Measurements from ENCODE around the gene CNOT4.
"Not testable (repeated sequence)": the region's sequence is repeated elsewhere in the genome, so short reads cannot be mapped to it uniquely, and the experiment has no call there.

Gene CNOT4

GRCh38 chr7:135486261-135486920, 23.5 kb downstream of the CNOT4 start:
- Histone ChIP-seq H3K27ac (ENCODE audit: low read depth, low read length) (no peak overlapping the region), H3K27me3 (ENCODE audit: control insufficient read depth, insufficient read depth, low read length) (no peaks in the 10 kb centered on the region), H3K4me3 (ENCODE audit: low read depth, low read length) (no peak overlapping the region), H3K36me3 (ENCODE audit: control insufficient read depth, insufficient read depth, low read length) (no peaks in the 10 kb centered on the region), H3K4me1 (ENCODE audit: control insufficient read depth, insufficient read depth, low read length) (peaks cover 4% of the 10 kb centered on the region; the same call in 1 of the 2 replicates), H3K9me3 (ENCODE audit: control insufficient read depth, insufficient read depth, low read length) (no peaks in the 10 kb centered on the region), H3K9ac (ENCODE audit: low read depth, low read length) (no peak overlapping the region)

GRCh38 chr7:135481598-135481979, 28.3 kb downstream of the CNOT4 start:
- Histone ChIP-seq H3K27me3 (ENCODE audit: control insufficient read depth, insufficient read depth, low read length) (no peaks in the 10 kb centered on the region), H3K4me3 (ENCODE audit: low read depth, low read length) (no peak overlapping the region), H3K9me3 (ENCODE audit: control insufficient read depth, insufficient read depth, low read length) (no peaks in the 10 kb centered on the region), H3K9ac (ENCODE audit: low read depth, low read length) (no peak overlapping the region), H3K4me1 (ENCODE audit: control insufficient read depth, insufficient read depth, low read length) (peaks cover 4% of the 10 kb centered on the region; the same call in 1 of the 2 replicates), H3K27ac (ENCODE audit: low read depth, low read length) (no peak overlapping the region), H3K36me3 (ENCODE audit: control insufficient read depth, insufficient read depth, low read length) (no peaks in the 10 kb centered on the region)

DNA sequence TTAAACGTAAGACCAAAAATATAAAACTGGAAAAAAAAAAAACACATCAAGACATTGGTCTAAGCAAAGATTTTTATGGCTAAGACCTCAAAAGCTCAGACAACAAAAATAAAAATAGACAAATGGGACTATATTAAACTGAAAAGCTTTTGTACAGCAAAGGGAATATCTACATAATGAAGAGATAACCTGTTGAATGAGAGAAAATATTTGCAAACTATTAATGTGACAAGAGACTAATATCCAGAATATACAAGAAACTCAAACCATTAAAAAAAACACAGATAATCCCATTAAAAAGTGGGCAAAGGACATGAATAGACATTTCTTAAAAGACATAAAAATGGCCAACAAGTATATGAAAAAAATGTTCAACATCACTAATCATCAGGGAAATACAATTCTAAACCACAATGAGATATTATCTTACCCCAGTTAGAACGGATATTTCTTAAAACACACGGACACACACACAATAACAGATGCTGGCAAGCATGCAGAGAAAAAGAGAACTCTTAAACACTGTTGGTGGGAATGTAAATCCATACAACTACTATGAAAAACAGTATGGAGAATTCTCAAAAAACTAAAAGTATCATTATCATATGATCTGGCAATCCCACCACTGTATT, 28.8 kb downstream of the CNOT4 start:
- H3K9me3 ChIP-seq (ENCODE audit: control insufficient read depth, insufficient read depth, low read length), result no peaks in the 10 kb centered on the region
- no peaks in the 10 kb centered on the region for H3K27me3 ChIP-seq (ENCODE audit: control insufficient read depth, insufficient read depth, low read length)
- peaks cover 1% of the 10 kb centered on the region; the same call in 1 of the 2 replicates for H3K4me1 ChIP-seq (ENCODE audit: control insufficient read depth, insufficient read depth, low read length)
- H3K27ac ChIP-seq (ENCODE audit: low read depth, low read length), result no peak overlapping the region
- no peaks in the 10 kb centered on the region for H3K36me3 ChIP-seq (ENCODE audit: control insufficient read depth, insufficient read depth, low read length)
- H3K4me3 ChIP-seq (ENCODE audit: low read depth, low read length), result no peak overlapping the region
- no peak overlapping the region for H3K9ac ChIP-seq (ENCODE audit: low read depth, low read length)

DNA sequence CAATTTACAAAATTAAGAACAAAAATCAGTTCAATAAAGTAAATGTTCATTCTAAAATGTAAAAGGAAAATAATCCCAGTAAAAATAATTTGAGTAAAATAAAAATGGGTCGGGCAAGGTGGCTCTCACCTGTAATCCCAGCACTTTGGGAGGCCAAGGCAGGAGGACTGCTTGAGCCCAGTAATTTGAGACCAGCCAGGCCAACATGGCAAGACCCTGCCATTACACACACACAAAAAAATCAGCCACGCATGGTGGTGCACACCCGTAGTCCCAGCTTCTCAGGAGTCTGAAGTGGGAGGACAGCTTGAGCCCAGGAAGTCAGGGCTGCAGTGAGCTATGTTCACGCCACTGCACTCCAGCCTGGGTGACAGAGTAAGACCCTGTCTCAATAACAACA, 34.4 kb downstream of the CNOT4 start:
- H3K9me3 ChIP-seq (ENCODE audit: control insufficient read depth, insufficient read depth, low read length), result no peaks in the 10 kb centered on the region
- H3K4me3 ChIP-seq (ENCODE audit: low read depth, low read length), result no peak overlapping the region
- no peaks in the 10 kb centered on the region for H3K27me3 ChIP-seq (ENCODE audit: control insufficient read depth, insufficient read depth, low read length)
- H3K27ac ChIP-seq (ENCODE audit: low read depth, low read length), result no peak overlapping the region
- no peak overlapping the region for H3K9ac ChIP-seq (ENCODE audit: low read depth, low read length)
- H3K36me3 ChIP-seq (ENCODE audit: control insufficient read depth, insufficient read depth, low read length), result no peaks in the 10 kb centered on the region
- no peaks in the 10 kb centered on the region for H3K4me1 ChIP-seq (ENCODE audit: control insufficient read depth, insufficient read depth, low read length)

GRCh38 chr7:135469705-135470104, 40.2 kb downstream of the CNOT4 start:
- not testable (repeated sequence) for H3K27me3 ChIP-seq (ENCODE audit: control insufficient read depth, insufficient read depth, low read length); H3K4me1 ChIP-seq (ENCODE audit: control insufficient read depth, insufficient read depth, low read length); H3K9ac ChIP-seq (ENCODE audit: low read depth, low read length); H3K9me3 ChIP-seq (ENCODE audit: control insufficient read depth, insufficient read depth, low read length); H3K36me3 ChIP-seq (ENCODE audit: control insufficient read depth, insufficient read depth, low read length); H3K4me3 ChIP-seq (ENCODE audit: low read depth, low read length); H3K27ac ChIP-seq (ENCODE audit: low read depth, low read length)

DNA sequence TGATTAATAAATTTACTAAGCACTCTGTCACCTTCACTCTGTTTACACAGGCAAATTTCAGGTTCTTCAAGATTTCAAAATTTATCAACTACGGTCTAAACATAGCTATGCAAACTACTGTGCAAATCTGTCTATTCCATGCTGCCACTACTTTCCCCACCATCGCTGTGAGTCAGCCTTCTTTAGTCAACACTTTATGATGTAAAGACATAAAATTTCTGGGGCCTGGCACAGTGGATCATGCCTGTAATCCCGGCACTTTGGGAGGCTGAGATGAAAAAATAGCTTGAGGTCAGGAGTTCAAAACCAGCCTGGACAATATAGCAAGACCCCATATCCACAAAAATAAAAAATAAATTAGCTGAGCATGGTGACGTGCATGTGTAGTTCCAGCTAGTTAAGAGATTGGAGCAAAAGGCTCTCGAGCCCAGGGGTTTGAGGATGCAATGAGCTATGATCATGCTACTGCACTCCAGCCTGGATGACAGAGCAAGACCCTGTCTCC, 42.6 kb downstream of the CNOT4 start:
- Histone ChIP-seq H3K9ac (ENCODE audit: low read depth, low read length) (no peak overlapping the region), H3K36me3 (ENCODE audit: control insufficient read depth, insufficient read depth, low read length) (no peaks in the 10 kb centered on the region), H3K4me1 (ENCODE audit: control insufficient read depth, insufficient read depth, low read length) (no peaks in the 10 kb centered on the region), H3K27me3 (ENCODE audit: control insufficient read depth, insufficient read depth, low read length) (no peaks in the 10 kb centered on the region), H3K27ac (ENCODE audit: low read depth, low read length) (no peak overlapping the region), H3K9me3 (ENCODE audit: control insufficient read depth, insufficient read depth, low read length) (no peaks in the 10 kb centered on the region), H3K4me3 (ENCODE audit: low read depth, low read length) (no peak overlapping the region)

- Histone ChIP-seq H3K4me1 (ENCODE audit: control insufficient read depth, insufficient read depth, low read length) (no peaks in the 10 kb centered on the region), H3K27me3 (ENCODE audit: control insufficient read depth, insufficient read depth, low read length) (no peaks in the 10 kb centered on the region), H3K4me3 (ENCODE audit: low read depth, low read length) (no peak overlapping the region), H3K27ac (ENCODE audit: low read depth, low read length) (no peak overlapping the region), H3K9me3 (ENCODE audit: control insufficient read depth, insufficient read depth, low read length) (no peaks in the 10 kb centered on the region), H3K9ac (ENCODE audit: low read depth, low read length) (no peak overlapping the region), H3K36me3 (ENCODE audit: control insufficient read depth, insufficient read depth, low read length) (no peaks in the 10 kb centered on the region)
Measured at GRCh38 chr7:135466442-135467206, 43.3 kb downstream of the CNOT4 start.

DNA sequence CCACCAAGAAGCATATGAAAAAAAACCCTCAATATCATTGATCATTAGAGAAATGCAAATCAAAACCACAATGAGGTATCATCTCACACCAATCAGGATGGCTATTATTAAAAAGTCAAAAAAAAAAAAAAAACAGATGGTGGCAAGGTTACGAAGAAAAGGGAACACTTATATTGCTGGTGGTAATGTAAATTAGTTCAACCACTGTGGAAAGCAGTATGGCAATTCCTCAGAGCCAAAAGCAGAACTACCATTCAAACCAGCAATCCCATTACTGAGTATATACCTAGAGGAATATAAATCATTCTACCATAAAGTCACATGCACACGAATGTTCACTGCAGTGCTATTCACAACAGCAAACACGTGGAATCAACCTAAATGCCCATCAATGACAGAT, 46.0 kb downstream of the CNOT4 start:
- Histone ChIP-seq H3K36me3 (ENCODE audit: control insufficient read depth, insufficient read depth, low read length) (no peaks in the 10 kb centered on the region), H3K9ac (ENCODE audit: low read depth, low read length) (no peak overlapping the region), H3K9me3 (ENCODE audit: control insufficient read depth, insufficient read depth, low read length) (no peaks in the 10 kb centered on the region), H3K4me1 (ENCODE audit: control insufficient read depth, insufficient read depth, low read length) (peaks cover 3% of the 10 kb centered on the region; the same call in 1 of the 2 replicates), H3K4me3 (ENCODE audit: low read depth, low read length) (no peak overlapping the region), H3K27ac (ENCODE audit: low read depth, low read length) (no peak overlapping the region), H3K27me3 (ENCODE audit: control insufficient read depth, insufficient read depth, low read length) (no peaks in the 10 kb centered on the region)

- peaks cover 8% of the 10 kb centered on the region; the same call in 1 of the 2 replicates for H3K4me1 ChIP-seq (ENCODE audit: control insufficient read depth, insufficient read depth, low read length)
- no peak overlapping the region for H3K27ac ChIP-seq (ENCODE audit: low read depth, low read length)
Measured at GRCh38 chr7:135459951-135460567, 49.8 kb downstream of the CNOT4 start.

DNA sequence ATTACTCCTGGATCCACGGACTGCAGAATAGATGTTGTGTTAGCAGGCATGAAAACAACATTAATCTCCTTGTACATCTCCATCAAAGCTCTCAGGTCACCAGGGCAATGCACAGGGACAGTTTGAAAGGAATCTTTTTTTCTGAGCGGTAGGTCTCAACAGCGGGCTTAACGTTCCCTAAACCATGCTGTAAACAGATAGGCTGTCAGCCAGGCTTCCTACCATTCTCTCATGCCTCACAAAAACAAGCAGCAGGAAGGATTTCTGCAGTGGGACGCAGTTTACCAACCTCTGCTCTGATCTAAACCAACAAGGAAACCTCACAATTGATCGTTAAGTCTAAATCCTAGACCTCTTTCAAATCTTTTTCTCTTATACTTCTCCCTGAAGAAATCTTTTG, 50.8 kb downstream of the CNOT4 start:
- H3K36me3 ChIP-seq (ENCODE audit: control insufficient read depth, insufficient read depth, low read length), result no peaks in the 10 kb centered on the region
- H3K9ac ChIP-seq (ENCODE audit: low read depth, low read length), result no peak overlapping the region
- peaks cover 8% of the 10 kb centered on the region; the same call in 1 of the 2 replicates for H3K4me1 ChIP-seq (ENCODE audit: control insufficient read depth, insufficient read depth, low read length)
- H3K4me3 ChIP-seq (ENCODE audit: low read depth, low read length), result no peak overlapping the region
- H3K27ac ChIP-seq (ENCODE audit: low read depth, low read length), result no peak overlapping the region
- H3K27me3 ChIP-seq (ENCODE audit: control insufficient read depth, insufficient read depth, low read length), result no peaks in the 10 kb centered on the region
- no peaks in the 10 kb centered on the region for H3K9me3 ChIP-seq (ENCODE audit: control insufficient read depth, insufficient read depth, low read length)

More at GRCh38 chr7:135459951-135460567, 49.8 kb downstream of the CNOT4 start:
- H3K36me3 ChIP-seq (ENCODE audit: control insufficient read depth, insufficient read depth, low read length), result no peaks in the 10 kb centered on the region
- no peak overlapping the region for H3K4me3 ChIP-seq (ENCODE audit: low read depth, low read length)
- no peaks in the 10 kb centered on the region for H3K27me3 ChIP-seq (ENCODE audit: control insufficient read depth, insufficient read depth, low read length)
- no peaks in the 10 kb centered on the region for H3K9me3 ChIP-seq (ENCODE audit: control insufficient read depth, insufficient read depth, low read length)
- H3K9ac ChIP-seq (ENCODE audit: low read depth, low read length), result no peak overlapping the region
